Retinal pigment epithelial cell (primary cell): ENCODE measurements around the gene ATRIP.
"Not testable (repeated sequence)": the region's sequence is repeated elsewhere in the genome, so short reads cannot be mapped to it uniquely, and the experiment has no call there.

ENCODE experiments used
- DNase-seq: peaks from one replicate; pipeline ENCODE4 v3.0.0-alpha.2; 2010; ENCODE audit warnings: low read depth
- H3K4me3 ChIP-seq: 2 replicates; pipeline ENCODE4 v1.5.1; 2011; ENCODE audit warnings: mild to moderate bottlenecking, low read length, control low read depth, moderate library complexity
- CTCF ChIP-seq: conservative IDR thresholded peaks from 2 replicates; pipeline ENCODE4 v1.5.1; 2011; ENCODE audit warnings: low read depth, low read length, control low read depth, inconsistent platforms

Gene ATRIP

GRCh38 chr3:48473617-48473952 is 27.0 kb downstream of the ATRIP start:
- no peak for DNase-seq
- no peak for TF ChIP-seq CTCF
- no peak overlapping the region for H3K4me3 ChIP-seq

- not testable (repeated sequence) for DNase-seq, H3K4me3 ChIP-seq
Measured at GRCh38 chr3:48474031-48474430, 27.5 kb downstream of the ATRIP start.

GRCh38 chr3:48474619-48475018 is 28.1 kb downstream of the ATRIP start:
- H3K4me3 ChIP-seq, result no peak overlapping the region
- no peak for TF ChIP-seq CTCF
- no peak for DNase-seq

GRCh38 chr3:48475188-48475587 is 28.7 kb downstream of the ATRIP start:
- TF ChIP-seq CTCF, result no peak

GRCh38 chr3:48476426-48477053 is 30.0 kb downstream of the ATRIP start:
- no peak for DNase-seq
- TF ChIP-seq CTCF, result no peak
- H3K4me3 ChIP-seq, result no peak overlapping the region

More at GRCh38 chr3:48475188-48475587, 28.7 kb downstream of the ATRIP start:
- no peak for DNase-seq
- no peak overlapping the region for H3K4me3 ChIP-seq

GRCh38 chr3:48477959-48478520 is 31.5 kb downstream of the ATRIP start:
- TF ChIP-seq CTCF, result no peak
- H3K4me3 ChIP-seq, result no peak overlapping the region
- DNase-seq, result no peak

GRCh38 chr3:48478626-48479555 is 32.4 kb downstream of the ATRIP start:
- H3K4me3 ChIP-seq, result no peak overlapping the region
- TF ChIP-seq CTCF, result no peak
- no peak for DNase-seq

GRCh38 chr3:48480891-48481290 is 34.4 kb downstream of the ATRIP start:
- not testable (repeated sequence) for H3K4me3 ChIP-seq, DNase-seq

GRCh38 chr3:48482822-48483221 is 36.3 kb downstream of the ATRIP start:
- DNase-seq, H3K4me3 ChIP-seq: not testable (repeated sequence)
